Naive thymus-derived CD8-positive, alpha-beta T cell (primary cell): ENCODE data around the gene FIBCD1. TPM values are rescaled to one million over a fixed set of nuclear protein-coding genes. Genes with fewer than 3 reads are reported as not detected.

ENCODE experiments used
- ATAC-seq, 2 donors: fragments of 150-1000 bp; cut with Tn5 transposase in 1 of 2; sonication (Bioruptor Pico), chemical (Tn5 transposase) in 1 of 2; 1 replicate in 1 of 2; 2 replicates in 1 of 2; pipeline ENCODE4 v1.10.0; 2021; ENCODE audit warnings: mild to moderate bottlenecking in 2 of 2, moderate library complexity in 2 of 2
- POLR2A ChIA-PET: fragments of 350-600 bp; sonication (Branson Sonifier 250); formaldehyde crosslinking; loops from one replicate; lab custom pipeline; 2021; ENCODE audit warnings: antibody characterized with exemption; lab: Charles Lee
- DNase-seq, 10 donors: peaks; one replicate each; pipeline versions ENCODE4 v3.0.0 to v3.0.0-alpha.2; 2020 to 2022
- H3K27ac Mint-ChIP-seq, 10 donors: one replicate each; pipeline ENCODE4 v1.8.0; 2020 to 2022; ENCODE audit warnings: mild to moderate bottlenecking in 10 of 10, mixed read lengths in 10 of 10, moderate library complexity in 4 of 10, inconsistent platforms in 1 of 10
- H3K27me3 Mint-ChIP-seq, 5 donors: one replicate each; pipeline ENCODE4 v1.8.0; 2021 to 2022; ENCODE audit warnings: mixed read lengths in 5 of 5
- H3K36me3 Mint-ChIP-seq, 3 donors: one replicate each; pipeline ENCODE4 v1.8.0; 2020 to 2022; ENCODE audit warnings: mixed read lengths in 3 of 3, mild to moderate bottlenecking in 2 of 3, inconsistent platforms in 1 of 3
- H3K4me1 Mint-ChIP-seq, 4 donors: one replicate each; pipeline ENCODE4 v1.8.0; 2021 to 2022; ENCODE audit warnings: mixed read lengths in 4 of 4
- H3K4me3 Mint-ChIP-seq, 10 donors: one replicate each; pipeline ENCODE4 v1.8.0; 2020 to 2022; ENCODE audit warnings: mild to moderate bottlenecking in 10 of 10, mixed read lengths in 10 of 10, moderate library complexity in 6 of 10, inconsistent platforms in 1 of 10
- H3K9me3 Mint-ChIP-seq, 9 donors: one replicate each; pipeline ENCODE4 v1.8.0; 2020 to 2022; ENCODE audit warnings: mixed read lengths in 9 of 9, mild to moderate bottlenecking in 3 of 9, inconsistent platforms in 1 of 9, moderate library complexity in 1 of 9
- polyA plus RNA-seq, 3 donors: library from polyadenylated mRNA; unstranded; fragments of 300-500 nt; fragmentation: Illumina TruSeq; gene quantifications; one replicate each; pipeline ENCODE4 v1.2.3, GENCODE V29; 2021
- total RNA-seq, 8 experiments: library from RNA in 2 of 8; stranded (reverse) in 2 of 8; gene quantifications; one replicate each; pipeline ENCODE4 v1.2.3 and lab custom pipeline; 2021 to 2026

FIBCD1 gene
- total and polyA plus RNA-seq, 5 experiments from 2014 or later = not detected

- no peak for ATAC-seq
- H3K4me1 Mint-ChIP-seq = peaks cover 0 to 1% (median 0%) of the 10 kb centered on the region in 4 donors
- no peak overlapping the region for H3K27ac Mint-ChIP-seq
- H3K27me3 Mint-ChIP-seq = peaks cover 2 to 15% (median 10%) of the 10 kb centered on the region in 5 donors
- DNase-seq = no peak
- POLR2A ChIA-PET = no interaction called here
- H3K36me3 Mint-ChIP-seq = no peaks in the 10 kb centered on the region
- no peaks in the 10 kb centered on the region for H3K9me3 Mint-ChIP-seq
- H3K4me3 Mint-ChIP-seq = no peak overlapping the region
These were observed 42.1 kb upstream of the FIBCD1 start for GRCh38 chr9:130981002-130981755.

- H3K27ac Mint-ChIP-seq = no peak overlapping the region
- H3K27me3 Mint-ChIP-seq = peaks cover 2 to 15% (median 10%) of the 10 kb centered on the region in 5 donors
- ATAC-seq (no peak), DNase-seq (no peak)
- no peaks in the 10 kb centered on the region for H3K9me3 Mint-ChIP-seq
- peaks cover 0 to 1% (median 0%) of the 10 kb centered on the region in 4 donors for H3K4me1 Mint-ChIP-seq
- POLR2A ChIA-PET = no interaction called here
- no peaks in the 10 kb centered on the region for H3K36me3 Mint-ChIP-seq
- no peak overlapping the region for H3K4me3 Mint-ChIP-seq
These were observed 41.5 kb upstream of the FIBCD1 start for GRCh38 chr9:130980526-130980925.

- DNase-seq (no peak), ATAC-seq (no peak)
- peaks cover 0 to 1% (median 0%) of the 10 kb centered on the region in 4 donors for H3K4me1 Mint-ChIP-seq
- H3K27me3 Mint-ChIP-seq = peaks cover 2 to 15% (median 10%) of the 10 kb centered on the region in 5 donors
- no peaks in the 10 kb centered on the region for H3K36me3 Mint-ChIP-seq
- POLR2A ChIA-PET = no interaction called here
- H3K27ac Mint-ChIP-seq = no peak overlapping the region
- no peaks in the 10 kb centered on the region for H3K9me3 Mint-ChIP-seq
- H3K4me3 Mint-ChIP-seq = no peak overlapping the region
These were observed 40.7 kb upstream of the FIBCD1 start for GRCh38 chr9:130979591-130980385.

GRCh38 chr9:130977811-130978221 lies 38.8 kb upstream of the FIBCD1 start:
- Mint-ChIP-seq H3K4me1 (peaks cover 0 to 1% (median 0%) of the 10 kb centered on the region in 4 donors), H3K27ac (no peak overlapping the region), H3K9me3 (no peaks in the 10 kb centered on the region), H3K4me3 (no peak overlapping the region), H3K36me3 (no peaks in the 10 kb centered on the region), H3K27me3 (peaks cover 2 to 20% (median 18%) of the 10 kb centered on the region in 5 donors)
- POLR2A ChIA-PET = no interaction called here
- ATAC-seq = no peak
- DNase-seq = no peak

GRCh38 chr9:130975932-130976841 lies 37.1 kb upstream of the FIBCD1 start:
- Mint-ChIP-seq H3K9me3 (no peaks in the 10 kb centered on the region), H3K27ac (no peak overlapping the region), H3K4me3 (no peak overlapping the region), H3K4me1 (peaks cover 0 to 8% (median under 1%) of the 10 kb centered on the region in 4 donors), H3K36me3 (no peaks in the 10 kb centered on the region), H3K27me3 (peaks cover 9 to 35% (median 30%) of the 10 kb centered on the region in 5 donors)
- no peak for ATAC-seq
- no peak for DNase-seq
- POLR2A ChIA-PET = no interaction called here

GRCh38 chr9:130975156-130975555 lies 36.1 kb upstream of the FIBCD1 start:
- POLR2A ChIA-PET = interaction anchor here (0.6 kb wide), 2 partner anchors 268 to 825 kb away, joined by 3 read pairs; no protein-coding TSS in a partner anchor
- Mint-ChIP-seq H3K36me3 (no peaks in the 10 kb centered on the region), H3K4me1 (peaks cover 0 to 8% (median 0%) of the 10 kb centered on the region in 4 donors), H3K27me3 (peaks cover 9 to 38% (median 31%) of the 10 kb centered on the region in 5 donors), H3K9me3 (no peaks in the 10 kb centered on the region), H3K4me3 (no peak overlapping the region), H3K27ac (no peak overlapping the region)
- ATAC-seq (no peak), DNase-seq (no peak)

- Mint-ChIP-seq H3K36me3 (no peaks in the 10 kb centered on the region), H3K9me3 (no peaks in the 10 kb centered on the region), H3K4me3 (no peak overlapping the region), H3K27me3 (peaks cover 9 to 38% (median 29%) of the 10 kb centered on the region in 5 donors), H3K4me1 (peaks cover 0 to 8% (median 0%) of the 10 kb centered on the region in 4 donors), H3K27ac (no peak overlapping the region)
- no peak for DNase-seq
- POLR2A ChIA-PET = interaction anchor here (0.6 kb wide), 2 partner anchors 268 to 825 kb away, joined by 3 read pairs; no protein-coding TSS in a partner anchor
- ATAC-seq = no peak
These were observed 35.6 kb upstream of the FIBCD1 start for GRCh38 chr9:130974697-130975096.

- Mint-ChIP-seq H3K27me3 (peaks cover 9 to 38% (median 25%) of the 10 kb centered on the region in 5 donors), H3K9me3 (no peaks in the 10 kb centered on the region), H3K27ac (no peak overlapping the region), H3K4me3 (no peak overlapping the region), H3K4me1 (peaks cover 0 to 8% (median 0%) of the 10 kb centered on the region in 4 donors), H3K36me3 (no peaks in the 10 kb centered on the region)
- no peak for DNase-seq
- POLR2A ChIA-PET = no interaction called here
- no peak for ATAC-seq
These were observed 34.7 kb upstream of the FIBCD1 start for GRCh38 chr9:130973686-130974281.

- H3K4me3 Mint-ChIP-seq = no peak overlapping the region
- H3K9me3 Mint-ChIP-seq = no peaks in the 10 kb centered on the region
- no peak overlapping the region for H3K27ac Mint-ChIP-seq
- no peaks in the 10 kb centered on the region for H3K36me3 Mint-ChIP-seq
- H3K4me1 Mint-ChIP-seq = peaks cover 0 to 8% (median 0%) of the 10 kb centered on the region in 4 donors
- ATAC-seq (no peak), DNase-seq (no peak)
- POLR2A ChIA-PET = no interaction called here
- peaks cover 9 to 38% (median 27%) of the 10 kb centered on the region in 5 donors for H3K27me3 Mint-ChIP-seq
These were observed 34.1 kb upstream of the FIBCD1 start for GRCh38 chr9:130972957-130973685.

- POLR2A ChIA-PET = no interaction called here
- Mint-ChIP-seq H3K27me3 (peaks cover 9 to 34% (median 27%) of the 10 kb centered on the region in 5 donors), H3K4me3 (no peak overlapping the region), H3K9me3 (no peaks in the 10 kb centered on the region), H3K27ac (no peak overlapping the region), H3K36me3 (no peaks in the 10 kb centered on the region), H3K4me1 (peaks cover 0 to 8% (median 0%) of the 10 kb centered on the region in 4 donors)
- DNase-seq (no peak), ATAC-seq (no peak)
These were observed 33.4 kb upstream of the FIBCD1 start for GRCh38 chr9:130972277-130972956.

GRCh38 chr9:130971294-130971849 lies 32.3 kb upstream of the FIBCD1 start:
- Mint-ChIP-seq H3K27me3 (peaks cover 9 to 28% (median 25%) of the 10 kb centered on the region in 5 donors), H3K4me1 (peaks cover 0 to 8% (median 0%) of the 10 kb centered on the region in 4 donors), H3K4me3 (no peak overlapping the region), H3K9me3 (no peaks in the 10 kb centered on the region), H3K36me3 (no peaks in the 10 kb centered on the region), H3K27ac (no peak overlapping the region)
- no peak for ATAC-seq
- POLR2A ChIA-PET = no interaction called here
- no peak for DNase-seq
